ENCODE results near the gene LTA. TPM values are rescaled to one million over a fixed set of nuclear protein-coding genes. Genes with fewer than 3 reads are reported as not detected.

LTA gene
- polyA plus RNA-seq, 1 donor from 2014 or later: 16.3 TPM

Other genes starting within 250 kb of the LTA start
- gene HLA-B, start 215.1 kb upstream of the LTA start, polyA plus RNA-seq: 6,901 TPM
- 9.2 TPM for gene MICA, start 168.7 kb upstream of the LTA start, polyA plus RNA-seq
- gene MICB, start 74.1 kb upstream of the LTA start, polyA plus RNA-seq: 9.3 TPM
- not detected for gene MCCD1, start 43.3 kb upstream of the LTA start, polyA plus RNA-seq
- gene DDX39B, start 30.3 kb upstream of the LTA start, polyA plus RNA-seq: 89.4 TPM
- gene ATP6V1G2, start 25.7 kb upstream of the LTA start, polyA plus RNA-seq: 0.53 TPM
- gene NFKBIL1, start 24.7 kb upstream of the LTA start, polyA plus RNA-seq: 11.5 TPM
- 6.4 TPM for gene TNF, start 3.3 kb downstream of the LTA start, polyA plus RNA-seq
- gene LTB, start 10.1 kb downstream of the LTA start, polyA plus RNA-seq: 2,767 TPM
- 20.5 TPM for gene LST1, start 14.0 kb downstream of the LTA start, polyA plus RNA-seq
- 140 TPM for gene NCR3, start 20.7 kb downstream of the LTA start, polyA plus RNA-seq
- 5.6 TPM for gene AIF1, start 42.9 kb downstream of the LTA start, polyA plus RNA-seq
- 14.3 TPM for gene PRRC2A, start 48.4 kb downstream of the LTA start, polyA plus RNA-seq
- 30.9 TPM for gene BAG6, start 80.4 kb downstream of the LTA start, polyA plus RNA-seq
- 8.5 TPM for gene APOM, start 83.6 kb downstream of the LTA start, polyA plus RNA-seq
- 28.1 TPM for gene C6orf47, start 88.5 kb downstream of the LTA start, polyA plus RNA-seq
- 24.1 TPM for gene GPANK1, start 92.7 kb downstream of the LTA start, polyA plus RNA-seq
- gene CSNK2B, start 93.8 kb downstream of the LTA start, polyA plus RNA-seq: 268 TPM
- gene LY6G5B, start 97.7 kb downstream of the LTA start, polyA plus RNA-seq: 0.49 TPM
- 3.2 TPM for gene LY6G5C, start 108.8 kb downstream of the LTA start, polyA plus RNA-seq
- gene ABHD16A, start 131.0 kb downstream of the LTA start, polyA plus RNA-seq: 40.1 TPM
- 0.95 TPM for gene LY6G6F, start 134.6 kb downstream of the LTA start, polyA plus RNA-seq
- gene LY6G6D, start 143.1 kb downstream of the LTA start, polyA plus RNA-seq: not detected
- not detected for gene LY6G6C, start 149.5 kb downstream of the LTA start, polyA plus RNA-seq
- gene MPIG6B, start 151.1 kb downstream of the LTA start, polyA plus RNA-seq: 1.8 TPM
- gene DDAH2, start 157.0 kb downstream of the LTA start, polyA plus RNA-seq: 119 TPM
- gene CLIC1, start 164.2 kb downstream of the LTA start, polyA plus RNA-seq: 861 TPM
- gene MSH5, start 167.7 kb downstream of the LTA start, polyA plus RNA-seq: 4.2 TPM
- gene SAPCD1, start 190.4 kb downstream of the LTA start, polyA plus RNA-seq: not detected
- gene VWA7, start 205.0 kb downstream of the LTA start, polyA plus RNA-seq: 2.6 TPM
- gene VARS1, start 223.5 kb downstream of the LTA start, polyA plus RNA-seq: 83.0 TPM
- gene LSM2, start 234.7 kb downstream of the LTA start, polyA plus RNA-seq: 100 TPM
- 1.2 TPM for gene HSPA1L, start 243.0 kb downstream of the LTA start, polyA plus RNA-seq
- 49.5 TPM for gene HSPA1A, start 243.3 kb downstream of the LTA start, polyA plus RNA-seq

Data from IgD-negative memory B cell (primary cell).